ENCODE results near the gene SDK2. TPM values are rescaled to one million over a fixed set of nuclear protein-coding genes. Genes with fewer than 3 reads are reported as not detected.

Gene SDK2
- total and polyA plus RNA-seq, 2 donors from 2014 or later, result 0.37 to 2.4 TPM

- DNase-seq (peak in 1 of 5 donors; percentile 69), FAIRE-seq (no peak)
- Histone ChIP-seq H3K4me1 (ENCODE audit: control insufficient read depth in 2 of 3, insufficient read depth in 2 of 3, low read depth in 1 of 3, low read length in 3 of 3) (peaks cover 0 to 3% (median 0%) of the 10 kb centered on the region in 3 donors), H3K4me3 (ENCODE audit: low read length in 3 of 3) (no peak overlapping the region), H3K27me3 (ENCODE audit: control insufficient read depth, insufficient read depth, low read length) (no peaks in the 10 kb centered on the region), H3K9ac (ENCODE audit: low read length in 3 of 3) (no peak overlapping the region), H3K9me3 (ENCODE audit: control insufficient read depth in 2 of 3, insufficient read depth in 1 of 3, low read length in 3 of 3) (no peaks in the 10 kb centered on the region), H3K36me3 (ENCODE audit: control insufficient read depth in 2 of 3, insufficient read depth in 3 of 3, low read length in 3 of 3) (no peaks in the 10 kb centered on the region), H3K27ac (ENCODE audit: low read depth in 2 of 2, low read length in 2 of 2) (no peak overlapping the region)
- no peak for TF ChIP-seq CTCF (IDR thresholded peaks at IDR 0.05; ENCODE audit: borderline replicate concordance, extremely low read depth, insufficient read depth)
- intact Hi-C loops (cut with DNase I), result no loop called here
These were observed 296.0 kb downstream of the SDK2 start for GRCh38 chr17:73348018-73348828.

GRCh38 chr17:73347351-73347750 lies 296.9 kb downstream of the SDK2 start:
- Histone ChIP-seq H3K4me1 (ENCODE audit: control insufficient read depth in 2 of 3, insufficient read depth in 2 of 3, low read depth in 1 of 3, low read length in 3 of 3) (peaks cover 0 to 3% (median 0%) of the 10 kb centered on the region in 3 donors), H3K27ac (ENCODE audit: low read depth in 2 of 2, low read length in 2 of 2) (no peak overlapping the region), H3K9ac (ENCODE audit: low read length in 3 of 3) (no peak overlapping the region), H3K36me3 (ENCODE audit: control insufficient read depth in 2 of 3, insufficient read depth in 3 of 3, low read length in 3 of 3) (no peaks in the 10 kb centered on the region), H3K27me3 (ENCODE audit: control insufficient read depth, insufficient read depth, low read length) (no peaks in the 10 kb centered on the region), H3K4me3 (ENCODE audit: low read length in 3 of 3) (no peak overlapping the region), H3K9me3 (ENCODE audit: control insufficient read depth in 2 of 3, insufficient read depth in 1 of 3, low read length in 3 of 3) (no peaks in the 10 kb centered on the region)
- no peak for FAIRE-seq
- intact Hi-C loops (cut with DNase I), result no loop called here
- peak in 1 of 5 donors; percentile 35 for DNase-seq
- TF ChIP-seq CTCF (IDR thresholded peaks at IDR 0.05; ENCODE audit: borderline replicate concordance, extremely low read depth, insufficient read depth), result no peak

GRCh38 chr17:73346501-73347162 lies 297.6 kb downstream of the SDK2 start:
- Histone ChIP-seq H3K36me3 (ENCODE audit: control insufficient read depth in 2 of 3, insufficient read depth in 3 of 3, low read length in 3 of 3) (no peaks in the 10 kb centered on the region), H3K4me1 (ENCODE audit: control insufficient read depth in 2 of 3, insufficient read depth in 2 of 3, low read depth in 1 of 3, low read length in 3 of 3) (peaks cover 0 to 8% (median 1%) of the 10 kb centered on the region in 3 donors), H3K27me3 (ENCODE audit: control insufficient read depth, insufficient read depth, low read length) (no peaks in the 10 kb centered on the region), H3K9me3 (ENCODE audit: control insufficient read depth in 2 of 3, insufficient read depth in 1 of 3, low read length in 3 of 3) (no peaks in the 10 kb centered on the region), H3K27ac (ENCODE audit: low read depth in 2 of 2, low read length in 2 of 2) (no peak overlapping the region), H3K4me3 (ENCODE audit: low read length in 3 of 3) (no peak overlapping the region), H3K9ac (ENCODE audit: low read length in 3 of 3) (no peak overlapping the region)
- no peak for DNase-seq
- intact Hi-C loops (cut with DNase I), result no loop called here
- no peak for FAIRE-seq
- no peak for TF ChIP-seq CTCF (IDR thresholded peaks at IDR 0.05; ENCODE audit: borderline replicate concordance, extremely low read depth, insufficient read depth)

Measured in kidney (tissue), 14 donors.